H1 (cell line): ENCODE data around the gene PLA2G2E. TPM values are rescaled to one million over a fixed set of nuclear protein-coding genes. Genes with fewer than 3 reads are reported as not detected.

Experiments
- CHD1 ChIP-seq: IDR thresholded peaks from 2 replicates; pipeline ENCODE4 v1.6.1; 2012; ENCODE audit warnings: low read depth, low read length, improper control_type of control experiment
- CHD2 ChIP-seq: IDR thresholded peaks from 2 replicates; pipeline ENCODE4 v1.6.1; 2012; ENCODE audit warnings: low read length, improper control_type of control experiment
- NRF1 ChIP-seq: IDR thresholded peaks from 2 replicates; pipeline ENCODE4 v1.6.1; 2011; ENCODE audit warnings: mild to moderate bottlenecking, low read depth, low read length, improper control_type of control experiment
- polyA plus RNA-seq, 7 experiments: library from polyadenylated mRNA; depleted of rRNA in 3 of 7; stranded (reverse) in 5 of 7; unstranded in 2 of 7; fragments of >200 nt in 5 of 7; fragments of 200-250 nt in 2 of 7; gene quantifications; 1 replicate in 5 of 7; 2 replicates in 1 of 7; 4 replicates in 1 of 7; pipeline versions ENCODE4 v1.2.1 to v1.2.3, GENCODE V29; 2011 to 2013; ENCODE audit warnings: missing spikeins in 2 of 7, mixed read lengths in 2 of 7
- total RNA-seq: library from RNA; stranded (reverse); fragmentation: NEBNext Ultra II Directional; extraction: Animal tissue kit (Norgen Biotek cat#: 25700); gene quantifications from 2 replicates; pipeline ENCODE4 v1.2.1, GENCODE V29; 2021
- TF ChIP-seq, protein P1 (sequence below): IDR thresholded peaks from 2 replicates; pipeline ENCODE4 v1.6.1; 2012; ENCODE audit warnings: low read length, inconsistent platforms

PLA2G2E gene
- total and polyA plus RNA-seq, 2 of the 8 experiments (the other 6 are each of a cell fraction or from before 2014, with no cell fraction given), result not detected

GRCh38 chr1:19892628-19893168 is 30.7 kb downstream of the PLA2G2E start (continued):
- TF ChIP-seq, protein P1, sequence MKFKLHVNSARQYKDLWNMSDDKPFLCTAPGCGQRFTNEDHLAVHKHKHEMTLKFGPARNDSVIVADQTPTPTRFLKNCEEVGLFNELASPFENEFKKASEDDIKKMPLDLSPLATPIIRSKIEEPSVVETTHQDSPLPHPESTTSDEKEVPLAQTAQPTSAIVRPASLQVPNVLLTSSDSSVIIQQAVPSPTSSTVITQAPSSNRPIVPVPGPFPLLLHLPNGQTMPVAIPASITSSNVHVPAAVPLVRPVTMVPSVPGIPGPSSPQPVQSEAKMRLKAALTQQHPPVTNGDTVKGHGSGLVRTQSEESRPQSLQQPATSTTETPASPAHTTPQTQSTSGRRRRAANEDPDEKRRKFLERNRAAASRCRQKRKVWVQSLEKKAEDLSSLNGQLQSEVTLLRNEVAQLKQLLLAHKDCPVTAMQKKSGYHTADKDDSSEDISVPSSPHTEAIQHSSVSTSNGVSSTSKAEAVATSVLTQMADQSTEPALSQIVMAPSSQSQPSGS, result no peak
- TF ChIP-seq NRF1, result no peak
- no peak for TF ChIP-seq CHD1
- no peak for TF ChIP-seq CHD2
